Left lobe of liver (tissue), 2 donors: ENCODE data around the gene DMXL1. TPM values are rescaled to one million over a fixed set of nuclear protein-coding genes. Genes with fewer than 3 reads are reported as not detected.

Experiments used
- ATAC-seq: fragments of 200-7000 bp; cut with Tn5 transposase; one replicate; pipeline ENCODE4 v1.9.1; 2020; ENCODE audit warnings: mild to moderate bottlenecking, moderate library complexity
- DNase-seq: peaks from one replicate; pipeline ENCODE4 v3.0.0-alpha.2; 2020; ENCODE audit warnings: low spot score
- total RNA-seq: library from RNA; stranded (reverse); gene quantifications from one replicate; pipeline ENCODE4 v1.2.1, GENCODE V29; 2021
- donor health status: DM: no; HTN: no; CAD: no; lungs with moderate emphysema.
- donor health status: DM: no; HTN: yes; CAD: no.

DMXL1 gene
- total RNA-seq, 1 donor from 2014 or later: 21.5 TPM

DNA sequence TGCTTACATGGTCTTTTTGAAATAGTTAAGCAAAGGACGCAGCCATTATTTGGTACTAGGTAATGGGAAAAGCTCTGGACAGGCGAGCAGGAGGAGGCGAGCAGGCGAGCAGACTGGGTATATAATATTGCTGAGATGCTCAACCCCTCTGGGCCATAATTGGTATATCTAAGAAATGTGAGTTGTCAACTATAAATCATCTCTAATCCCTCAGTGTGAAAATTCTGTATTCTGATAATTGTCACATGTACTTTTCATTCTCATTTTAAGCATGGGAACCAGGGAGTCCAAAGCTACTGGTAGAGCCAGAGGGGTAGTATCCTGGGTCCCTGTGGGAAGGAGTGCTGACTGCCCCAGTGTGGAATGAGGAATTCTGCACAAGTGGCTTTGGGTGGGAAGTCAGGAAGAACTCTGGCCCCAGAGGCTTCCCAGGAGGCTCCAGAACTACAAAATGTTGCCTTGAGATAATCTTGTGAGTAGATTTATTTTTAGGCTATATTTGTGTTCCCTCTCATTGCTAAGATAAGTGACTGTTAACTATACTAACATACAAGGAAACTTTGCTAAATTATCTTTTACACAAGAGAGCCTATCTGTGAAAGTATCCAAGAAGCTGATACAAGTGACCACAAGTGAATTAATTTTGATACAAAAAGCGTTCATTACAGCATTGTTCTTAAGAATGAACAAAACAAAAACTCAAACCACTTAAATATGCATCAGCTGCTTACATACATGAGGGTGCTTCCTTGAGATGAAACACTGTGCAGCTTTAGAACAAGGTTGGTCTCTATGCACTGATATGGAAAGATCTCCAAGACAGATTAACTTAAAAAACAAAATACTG, 214.4 kb downstream of the DMXL1 start:
- no peak for ATAC-seq
- DNase-seq: no peak

DNA sequence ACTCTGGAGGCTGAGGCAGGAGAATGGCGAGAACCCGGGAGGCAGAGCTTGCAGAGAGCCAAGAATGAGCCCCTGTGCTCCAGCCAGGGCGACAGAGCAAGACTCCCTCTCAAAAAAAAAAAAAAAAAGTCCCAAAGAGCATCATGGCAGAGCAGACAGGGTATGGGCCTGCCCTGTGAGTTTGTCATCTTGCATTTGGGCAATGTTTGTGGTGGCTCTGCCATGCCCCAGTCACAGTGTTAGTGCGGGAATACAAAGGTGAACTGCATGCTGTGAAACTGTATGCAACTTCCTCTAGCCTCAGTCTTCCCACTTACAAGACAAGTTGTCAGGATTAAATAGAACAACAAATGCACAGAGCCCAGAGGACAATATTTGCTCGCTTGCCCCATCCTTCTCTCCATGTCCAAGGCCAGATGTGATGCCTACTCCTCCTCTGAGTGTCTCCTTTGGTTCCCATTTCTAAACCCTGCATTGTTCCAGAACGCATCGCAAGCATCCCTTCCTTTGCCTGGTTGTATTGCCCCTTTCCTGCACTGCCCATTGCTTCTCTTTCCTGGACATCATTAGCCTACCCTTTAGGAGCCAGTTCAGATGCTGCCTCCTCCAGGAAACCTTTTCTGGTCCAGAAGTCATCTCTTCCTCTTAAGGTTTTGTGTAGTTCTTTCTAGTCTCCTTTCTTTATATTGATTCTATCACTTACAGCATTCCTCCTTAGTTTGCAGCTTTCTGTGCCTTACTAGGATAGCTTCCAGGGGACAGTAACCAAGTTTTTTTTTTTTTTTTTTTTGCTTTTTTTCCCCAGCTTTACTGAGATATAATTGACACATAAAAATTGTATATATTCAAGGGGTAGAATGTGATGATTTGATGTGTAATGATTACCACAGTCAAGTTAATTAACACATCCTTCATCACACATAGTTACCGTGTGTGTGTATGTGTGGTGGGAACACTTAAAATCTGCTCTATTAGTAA, 215.9 kb downstream of the DMXL1 start:
- DNase-seq (no peak), ATAC-seq (no peak)

DNA sequence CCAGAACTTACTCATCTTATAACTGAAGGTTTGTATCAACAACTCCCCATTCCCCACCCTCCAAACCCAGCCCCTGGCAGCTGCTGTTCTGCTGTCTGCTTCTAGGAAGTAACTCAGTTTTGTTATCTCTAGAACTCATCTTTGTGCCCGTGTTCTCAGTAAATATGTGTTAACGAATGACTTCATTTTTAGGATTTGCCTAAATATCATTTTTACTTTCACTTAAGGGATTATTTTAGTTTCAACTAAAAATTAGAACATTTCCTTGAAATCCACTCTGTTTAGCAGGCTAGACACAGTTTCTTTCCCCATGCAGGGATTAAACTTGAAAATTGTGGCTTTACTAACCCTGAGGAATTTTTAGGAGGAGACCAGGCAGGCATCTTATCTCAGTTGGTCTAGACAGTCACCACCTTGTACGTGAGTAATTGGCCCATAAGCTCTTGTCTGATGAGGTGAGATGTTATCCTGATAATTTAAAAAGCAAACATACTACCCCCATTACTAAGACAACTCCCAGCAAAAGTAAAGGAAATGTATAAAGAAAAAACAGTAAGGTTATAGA, 216.7 kb downstream of the DMXL1 start:
- ATAC-seq: no peak
- no peak for DNase-seq

DNA sequence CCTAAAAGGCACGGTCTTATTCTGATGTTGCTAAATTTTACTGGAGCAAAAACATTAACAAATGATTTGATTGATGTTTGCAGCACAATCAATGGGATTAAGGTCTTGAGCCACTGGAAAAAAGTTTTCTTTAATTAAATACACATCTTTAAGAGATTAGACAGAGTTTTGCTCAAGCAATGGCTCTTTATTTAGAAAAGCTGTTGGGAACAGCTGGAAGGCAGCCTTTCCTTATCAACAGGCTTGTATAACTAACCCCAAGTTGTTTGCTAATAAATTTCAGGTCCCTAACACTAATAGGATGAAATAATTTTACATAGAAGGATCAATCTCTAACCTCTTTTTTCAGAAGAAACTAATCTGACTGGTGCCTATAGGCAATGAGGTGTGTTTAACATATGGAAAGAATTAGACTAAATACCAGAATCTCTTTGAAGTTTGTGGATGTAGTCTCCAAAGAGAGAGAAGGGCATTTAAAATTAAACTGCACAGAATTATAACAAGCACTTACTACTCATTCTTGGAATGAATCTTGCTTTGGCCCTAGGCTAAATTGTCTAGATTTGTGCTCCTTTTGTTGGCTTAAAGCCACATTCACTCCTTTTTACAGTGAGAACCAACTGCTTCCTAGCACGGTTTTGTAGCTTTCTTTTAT, 217.6 kb downstream of the DMXL1 start:
- DNase-seq: no peak
- no peak for ATAC-seq

DNA sequence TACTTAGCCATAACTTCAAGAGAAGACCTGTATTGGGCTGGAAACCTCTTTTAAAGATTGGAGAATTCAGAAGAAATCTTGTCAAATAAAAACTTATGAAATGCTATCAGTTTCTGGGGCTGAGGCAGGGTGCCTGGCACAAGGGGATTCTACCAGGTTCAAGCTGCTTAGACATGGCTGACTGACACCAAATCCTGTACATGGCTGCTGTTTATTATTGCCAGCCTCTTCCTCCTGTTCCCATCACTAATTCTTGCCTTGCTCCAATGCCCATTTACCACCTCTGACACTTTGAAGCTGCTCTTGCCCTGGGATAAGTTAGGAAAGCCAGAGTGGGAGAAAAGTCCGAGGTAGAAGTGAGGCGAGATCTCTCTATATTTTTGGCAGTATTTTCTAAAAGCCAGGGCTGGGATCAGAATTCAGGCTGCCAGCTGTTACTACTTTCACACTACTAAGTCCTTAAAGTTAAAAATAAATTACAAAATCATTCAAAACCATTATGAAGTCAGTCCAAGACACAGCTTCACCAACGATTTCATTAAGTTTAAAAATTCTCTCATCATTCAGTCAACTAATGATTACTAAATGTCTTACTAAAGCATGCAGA, 218.7 kb downstream of the DMXL1 start:
- ATAC-seq: no peak
- no peak for DNase-seq

DNA sequence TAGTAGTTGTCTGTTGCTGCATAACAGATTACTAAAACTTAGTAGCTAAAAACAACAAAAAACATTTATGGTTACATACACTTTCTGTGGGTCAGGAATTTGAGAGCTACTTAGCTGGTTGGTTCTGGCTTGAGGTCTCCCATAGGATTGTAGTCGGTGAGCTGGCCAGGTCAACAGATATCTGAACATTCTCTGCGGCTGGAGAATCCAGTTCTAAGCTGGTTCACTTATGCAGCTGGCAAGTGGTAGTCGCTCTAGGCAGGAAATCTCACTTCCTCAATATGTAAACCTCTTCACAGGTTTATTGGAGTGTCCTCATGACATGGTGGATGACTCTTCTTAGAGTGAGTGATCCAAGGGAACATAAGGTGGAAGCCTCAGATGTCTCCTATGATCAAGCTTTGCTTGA, 219.3 kb downstream of the DMXL1 start:
- ATAC-seq (no peak), DNase-seq (no peak)

DNA sequence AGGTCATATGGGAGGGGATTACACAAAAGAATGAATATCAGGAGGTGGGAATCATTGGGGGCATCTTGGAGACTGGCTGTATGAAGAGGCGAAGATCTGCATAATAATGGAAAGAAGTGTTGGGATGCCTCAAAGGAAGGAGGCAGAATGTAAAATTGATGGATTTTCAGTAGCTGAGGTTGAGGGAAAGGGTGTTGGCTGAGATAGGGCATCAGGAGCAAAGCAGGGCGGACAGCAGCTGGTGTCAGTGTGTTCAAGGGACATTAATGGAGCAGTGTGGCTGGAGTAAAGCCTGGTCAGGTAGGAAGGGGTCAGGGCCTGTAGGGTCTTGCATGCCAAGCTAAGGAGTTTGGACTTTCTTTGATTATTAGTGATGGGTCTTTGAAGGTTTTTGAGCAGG, 219.7 kb downstream of the DMXL1 start:
- ATAC-seq (no peak), DNase-seq (no peak)

DNA sequence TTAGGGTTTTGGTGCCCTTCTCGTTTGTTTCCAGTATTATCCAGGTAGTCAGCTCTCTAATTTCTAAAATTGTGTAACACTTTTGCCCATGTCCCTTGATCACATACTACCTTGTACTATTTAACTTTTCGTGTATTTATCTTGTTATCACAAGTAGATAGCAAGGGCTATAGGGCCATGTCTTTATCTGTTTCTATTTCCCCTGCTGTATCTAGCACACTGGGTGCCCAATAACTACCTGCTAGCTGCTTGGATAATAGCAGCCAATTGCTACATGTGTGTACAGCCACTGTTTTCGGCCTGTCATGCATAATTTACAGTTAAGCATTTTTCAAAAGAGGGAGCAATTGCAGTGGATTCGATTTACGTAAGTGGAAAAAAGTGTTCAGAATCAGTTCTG, 220.2 kb downstream of the DMXL1 start:
- DNase-seq (no peak), ATAC-seq (no peak)

DNA sequence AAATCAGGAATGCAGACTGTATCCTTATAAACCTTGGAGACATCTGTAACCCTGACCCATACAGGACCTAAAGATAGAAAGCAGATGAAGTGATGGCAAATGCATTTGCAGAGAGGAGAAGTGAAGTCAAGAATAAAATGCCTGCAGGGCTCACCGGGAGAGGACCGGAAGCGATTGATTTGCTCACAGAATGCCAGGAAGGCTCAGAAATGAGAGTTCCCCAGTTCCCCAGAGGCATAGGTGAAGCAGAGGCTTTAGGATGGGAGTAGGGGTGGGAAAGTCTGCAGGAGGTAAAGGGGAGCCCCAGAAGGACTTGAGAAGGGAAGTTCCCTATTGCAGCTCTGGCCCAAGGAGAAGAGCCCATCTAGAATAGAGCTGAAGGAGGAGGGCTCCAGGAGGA, 221.0 kb downstream of the DMXL1 start:
- no peak for ATAC-seq
- no peak for DNase-seq

DNA sequence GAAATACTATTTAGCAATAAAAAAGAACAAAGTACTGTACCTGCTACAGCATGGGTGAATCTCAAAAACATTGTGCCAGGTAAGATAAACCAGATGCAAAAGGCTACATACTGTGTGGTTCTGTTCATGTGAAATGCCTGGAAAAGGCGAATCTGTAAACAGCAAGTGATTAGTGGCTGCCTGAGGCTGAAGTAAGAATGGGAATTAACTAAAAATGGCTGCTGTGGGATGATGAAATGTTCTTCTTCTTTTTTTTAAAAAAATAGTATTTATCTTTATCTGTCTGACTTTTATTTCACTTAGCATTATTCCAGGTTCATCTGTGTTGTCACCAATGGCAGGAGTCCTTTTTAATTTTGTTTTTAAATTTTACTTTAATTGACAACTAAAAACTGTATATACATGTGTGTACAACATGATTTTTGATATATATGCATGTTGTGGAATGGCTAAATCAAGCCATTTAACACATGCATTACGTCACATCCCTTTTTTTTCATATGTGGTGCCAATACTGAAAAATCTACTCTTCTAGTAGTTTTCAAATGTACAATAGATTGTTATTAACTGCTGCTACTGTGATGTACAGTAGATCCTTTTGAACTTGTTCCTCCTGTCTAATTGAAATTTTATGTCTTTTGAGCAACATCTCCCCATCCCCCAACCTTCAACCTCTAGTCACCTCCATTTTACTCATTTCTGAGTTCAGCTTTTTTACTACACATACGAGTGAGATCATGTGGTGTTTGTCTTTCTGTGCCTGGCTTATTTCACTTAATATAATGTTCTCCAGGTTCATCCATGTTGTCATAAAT, 222.0 kb downstream of the DMXL1 start:
- DNase-seq: no peak
- ATAC-seq: no peak

DNA sequence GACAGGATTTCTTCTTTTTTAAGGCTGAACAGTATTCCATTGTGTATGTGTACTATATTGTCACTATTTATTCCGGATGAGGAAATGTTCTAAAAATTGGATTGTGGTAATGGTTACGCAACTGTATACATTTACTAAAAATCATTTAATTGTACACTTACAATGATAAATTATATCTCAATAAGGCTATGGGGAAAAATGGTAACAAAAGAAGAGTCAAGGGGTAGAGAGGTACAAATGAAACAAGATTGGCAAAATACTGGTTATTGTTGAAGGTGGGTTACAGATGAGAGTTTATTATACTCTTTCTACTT, 222.6 kb downstream of the DMXL1 start:
- no peak for ATAC-seq
- no peak for DNase-seq

Other genes with a start within 250 kb of the DMXL1 start
- gene DTWD2, start 82.5 kb upstream of the DMXL1 start, total RNA-seq: 4.6 TPM